Endothelial cell of umbilical vein (primary cell): ENCODE data around the gene NWD2. TPM values are rescaled to one million over a fixed set of nuclear protein-coding genes. Genes with fewer than 3 reads are reported as not detected.

ENCODE experiments used
- BruUV-seq: library from RNA; stranded (reverse); fragments of 400-500 nt; replicated peaks from 2 replicates; lab custom pipeline; 2021; lab: Mats Ljungman, UMichigan
- CTCF ChIA-PET: fragments of 300-600, 350-600 bp; sonication (Branson Sonifier 250); formaldehyde crosslinking; loops from one replicate; lab custom pipeline; 2021; ENCODE audit warnings: antibody characterized with exemption, inconsistent platforms; lab: Charles Lee
- POLR2A ChIA-PET: fragments of 300-600, 350-600 bp; sonication (Branson Sonifier 250); formaldehyde crosslinking; loops from one replicate; lab custom pipeline; 2021; ENCODE audit warnings: antibody characterized with exemption, inconsistent platforms; lab: Charles Lee
- DNase-seq: peaks from one replicate; pipeline ENCODE4 v3.0.0-alpha.2; 2011; ENCODE audit warnings: low read depth, low spot score
- FAIRE-seq: peaks from 2 replicates; lab custom pipeline; 2011; peaks lifted over from hg19 to GRCh38; lab: Jason Lieb, UNC
- H2AFZ ChIP-seq: 2 replicates; pipeline ENCODE4 v1.6.0; 2012; ENCODE audit warnings: low read depth, low read length, control low read depth, inconsistent platforms
- H3K27ac ChIP-seq: 2 replicates; pipeline ENCODE4 v1.5.1; 2011; ENCODE audit warnings: low read depth, mild to moderate bottlenecking, control low read depth, low read length, moderate library complexity; ENCODE audit not compliant: insufficient read depth
- H3K27me3 ChIP-seq, 2 experiments: 2 replicates each; pipeline versions ENCODE4 v1.6.0 to v1.6.1; 2011; ENCODE audit warnings: low read length in 2 of 2, mixed read lengths in 1 of 2; ENCODE audit not compliant: control insufficient read depth in 2 of 2, insufficient read depth in 2 of 2
- H3K36me3 ChIP-seq, 2 experiments: 2 replicates in 1 of 2; 3 replicates in 1 of 2; pipeline ENCODE4 v1.5.1; 2011; ENCODE audit warnings: low read length in 2 of 2, mild to moderate bottlenecking in 1 of 2, moderate library complexity in 1 of 2; ENCODE audit not compliant: control insufficient read depth in 2 of 2, insufficient read depth in 2 of 2; ENCODE audit errors: extremely low read depth in 1 of 2
- H3K4me1 ChIP-seq: 3 replicates; pipeline ENCODE4 v1.5.1; 2011; ENCODE audit warnings: mild to moderate bottlenecking, low read length; ENCODE audit not compliant: control insufficient read depth, insufficient read depth; ENCODE audit errors: extremely low read depth
- H3K4me2 ChIP-seq: 2 replicates; pipeline ENCODE4 v1.6.1; 2011; ENCODE audit warnings: low read length, control low read depth, mixed read lengths; ENCODE audit not compliant: insufficient read depth
- H3K4me3 ChIP-seq, 3 experiments: fragments of 200-600 bp in 1 of 3; sonication (generic), shearing (Covaris generic) in 1 of 3; replicated peaks in 1 of 3; 2 replicates each; pipeline ENCODE4 v1.5.1; 2011 to 2016; ENCODE audit warnings: control low read depth in 3 of 3, low read length in 3 of 3, mild to moderate bottlenecking in 2 of 3, inconsistent platforms in 1 of 3, low read depth in 1 of 3, moderate library complexity in 1 of 3; ENCODE audit not compliant: insufficient read depth in 1 of 3
- H3K79me2 ChIP-seq: 2 replicates; pipeline ENCODE4 v1.6.0; 2012; ENCODE audit warnings: low read length, inconsistent platforms; ENCODE audit not compliant: control insufficient read depth, insufficient read depth
- H3K9ac ChIP-seq: replicated peaks from 2 replicates; pipeline ENCODE3; 2011; ENCODE audit warnings: low read length, control low read depth; ENCODE audit not compliant: insufficient read depth; ENCODE audit errors: extremely low read depth
- H3K9me1 ChIP-seq: replicated peaks from 3 replicates; pipeline ENCODE4 v1.6.0; 2011; ENCODE audit warnings: mild to moderate bottlenecking, low read length; ENCODE audit not compliant: control insufficient read depth, insufficient read depth; ENCODE audit errors: extremely low read depth
- H3K9me3 ChIP-seq: replicated peaks from 2 replicates; pipeline ENCODE4 v1.5.1; 2012; ENCODE audit warnings: low read length, inconsistent platforms; ENCODE audit not compliant: control insufficient read depth, insufficient read depth
- H4K20me1 ChIP-seq: replicated peaks from 2 replicates; pipeline ENCODE3; 2011; ENCODE audit warnings: mild to moderate bottlenecking, low read length; ENCODE audit not compliant: control insufficient read depth, insufficient read depth; ENCODE audit errors: extremely low read depth
- EZH2 ChIP-seq: IDR thresholded peaks from 2 replicates; pipeline ENCODE4 v1.6.1; 2012; ENCODE audit warnings: borderline replicate concordance, low read depth, mild to moderate bottlenecking, moderate library complexity, low read length, inconsistent platforms; ENCODE audit not compliant: severe bottlenecking
- FOS ChIP-seq: IDR thresholded peaks from 2 replicates; pipeline ENCODE4 v1.6.1; 2011; ENCODE audit warnings: mild to moderate bottlenecking, low read length, moderate library complexity, borderline replicate concordance; ENCODE audit not compliant: insufficient read depth
- GATA2 ChIP-seq: IDR thresholded peaks from 2 replicates; pipeline ENCODE4 v1.7.0; 2011; ENCODE audit warnings: low read depth, mild to moderate bottlenecking, moderate library complexity, mixed read lengths, low read length; ENCODE audit not compliant: insufficient read length, insufficient read depth
- JUN ChIP-seq: IDR thresholded peaks from 2 replicates; pipeline ENCODE4 v1.6.1; 2011; ENCODE audit warnings: borderline replicate concordance, low read depth; ENCODE audit not compliant: insufficient read length, insufficient read depth
- MYC ChIP-seq: IDR thresholded peaks from one replicate; pipeline ENCODE4 v1.6.1; 2011; ENCODE audit warnings: mild to moderate bottlenecking, low read depth, low read length
- POLR2A ChIP-seq: IDR thresholded peaks from 2 replicates; pipeline ENCODE4 v1.6.1; 2012; ENCODE audit warnings: low read depth, mild to moderate bottlenecking, control low read depth, low read length
- POLR2AphosphoS5 ChIP-seq: IDR thresholded peaks from 2 replicates; pipeline ENCODE4 v1.6.1; 2012; ENCODE audit warnings: low read depth, mild to moderate bottlenecking, control low read depth, low read length, moderate library complexity; ENCODE audit not compliant: insufficient read depth
- dilution Hi-C: fragments of 300-500 bp; cut with MboI; formaldehyde crosslinking; loops from one replicate; pipeline ENCODE4 v1.15.0; 2019; ENCODE audit warnings: low sequenced_read_pairs; ENCODE audit not compliant: extremely low pct_ligation_motif_present
- intact Hi-C: fragments of 100-400 bp; cut with micrococcal nuclease; formaldehyde crosslinking; loops from one replicate; pipeline ENCODE4 v1.10.0; 2022
- polyA plus RNA-seq, 4 experiments: library from polyadenylated mRNA; depleted of rRNA in 3 of 4; stranded (reverse) in 3 of 4; unstranded in 1 of 4; fragments of >200 nt; gene quantifications; 2 replicates each; pipeline versions ENCODE4 v1.2.1 to v1.2.3, GENCODE V29; 2011 to 2012; ENCODE audit warnings: missing spikeins in 1 of 4
- total RNA-seq: library from RNA; stranded (reverse); gene quantifications from 2 replicates; pipeline ENCODE4 v1.2.3, GENCODE V29; 2021
- TF ChIP-seq, protein P1 (sequence below), 2 donors: IDR thresholded peaks; 1 replicate in 1 of 2; 2 replicates in 1 of 2; pipeline ENCODE4 v1.5.1; 2011; ENCODE audit warnings: low read length in 2 of 2, mild to moderate bottlenecking in 2 of 2, moderate library complexity in 2 of 2, control low read depth in 1 of 2, inconsistent platforms in 1 of 2, low read depth in 1 of 2; ENCODE audit not compliant: insufficient read depth in 1 of 2; ENCODE audit errors: extremely low read depth in 1 of 2
- TF ChIP-seq, protein P2 (sequence below): IDR thresholded peaks from 2 replicates; pipeline ENCODE4 v1.6.1; 2011; ENCODE audit not compliant: insufficient read depth, insufficient read length

NWD2 gene
- total and polyA plus RNA-seq, 2 donors (not counting 3 experiments of a cell fraction or from before 2014, with no cell fraction given) = not detected

GRCh38 chr4:37475087-37475486 is 230.5 kb downstream of the NWD2 start:
- CTCF ChIA-PET = interaction anchor here (0.6 to 1.0 kb wide), 2 partner anchors 22 to 517 kb away, joined by 3 to 4 read pairs; a partner anchor contains a TSS
- H3K27me3 ChIP-seq = peaks cover 0 to 2% of the 10 kb centered on the region in 2 experiments
- DNase-seq (no peak), FAIRE-seq (no peak)
- POLR2A ChIA-PET = no interaction called here
- no TSS peak for BruUV-seq
- no peak overlapping the region for H3K27ac ChIP-seq
- intact Hi-C loops (no loop called here), dilution Hi-C loops (no loop called here)
- no peaks in the 10 kb centered on the region for H3K9me3 ChIP-seq
- no peak for TF ChIP-seq GATA2
- no peak for TF ChIP-seq JUN
- TF ChIP-seq, protein P1, sequence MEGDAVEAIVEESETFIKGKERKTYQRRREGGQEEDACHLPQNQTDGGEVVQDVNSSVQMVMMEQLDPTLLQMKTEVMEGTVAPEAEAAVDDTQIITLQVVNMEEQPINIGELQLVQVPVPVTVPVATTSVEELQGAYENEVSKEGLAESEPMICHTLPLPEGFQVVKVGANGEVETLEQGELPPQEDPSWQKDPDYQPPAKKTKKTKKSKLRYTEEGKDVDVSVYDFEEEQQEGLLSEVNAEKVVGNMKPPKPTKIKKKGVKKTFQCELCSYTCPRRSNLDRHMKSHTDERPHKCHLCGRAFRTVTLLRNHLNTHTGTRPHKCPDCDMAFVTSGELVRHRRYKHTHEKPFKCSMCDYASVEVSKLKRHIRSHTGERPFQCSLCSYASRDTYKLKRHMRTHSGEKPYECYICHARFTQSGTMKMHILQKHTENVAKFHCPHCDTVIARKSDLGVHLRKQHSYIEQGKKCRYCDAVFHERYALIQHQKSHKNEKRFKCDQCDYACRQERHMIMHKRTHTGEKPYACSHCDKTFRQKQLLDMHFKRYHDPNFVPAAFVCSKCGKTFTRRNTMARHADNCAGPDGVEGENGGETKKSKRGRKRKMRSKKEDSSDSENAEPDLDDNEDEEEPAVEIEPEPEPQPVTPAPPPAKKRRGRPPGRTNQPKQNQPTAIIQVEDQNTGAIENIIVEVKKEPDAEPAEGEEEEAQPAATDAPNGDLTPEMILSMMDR (IDR thresholded peaks at IDR 0.05; ENCODE audit: extremely low read depth in 1 of 2, insufficient read depth in 1 of 2, low read depth in 1 of 2, low read length in 2 of 2) = no peak
- TF ChIP-seq, protein P2, sequence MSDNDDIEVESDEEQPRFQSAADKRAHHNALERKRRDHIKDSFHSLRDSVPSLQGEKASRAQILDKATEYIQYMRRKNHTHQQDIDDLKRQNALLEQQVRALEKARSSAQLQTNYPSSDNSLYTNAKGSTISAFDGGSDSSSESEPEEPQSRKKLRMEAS = no peak
- no peak for TF ChIP-seq EZH2
- no peak for TF ChIP-seq MYC
- no peak for TF ChIP-seq POLR2AphosphoS5
- TF ChIP-seq FOS = no peak
- TF ChIP-seq POLR2A = no peak
- no peaks in the 10 kb centered on the region for H4K20me1 ChIP-seq
- H3K79me2 ChIP-seq = no peaks in the 10 kb centered on the region
- H3K4me2 ChIP-seq = no peak overlapping the region
- H3K4me3 ChIP-seq = no peak overlapping the region
- H3K4me1 ChIP-seq = no peaks in the 10 kb centered on the region
- H3K36me3 ChIP-seq = no peaks in the 10 kb centered on the region
- no peak overlapping the region for H3K9ac ChIP-seq
- no peaks in the 10 kb centered on the region for H3K9me1 ChIP-seq
- H2AFZ ChIP-seq = no peak overlapping the region
